AG09309 (cell line): ENCODE data around the gene C12orf60.

Source experiments
- DNase-seq: peaks from one replicate; pipeline ENCODE4 v3.0.0-alpha.2; 2010; ENCODE audit warnings: low read depth
- H3K4me3 ChIP-seq: 2 replicates; pipeline ENCODE4 v1.5.1; 2011; ENCODE audit warnings: mild to moderate bottlenecking, low read depth, low read length, moderate library complexity; ENCODE audit not compliant: control insufficient read depth
- TF ChIP-seq, protein P1 (sequence below): IDR thresholded peaks from 2 replicates; pipeline ENCODE4 v1.5.1; 2011; ENCODE audit warnings: mild to moderate bottlenecking, low read depth, low read length, inconsistent platforms; ENCODE audit not compliant: insufficient read depth, control insufficient read depth; ENCODE audit errors: missing control alignments

C12orf60 gene

DNA sequence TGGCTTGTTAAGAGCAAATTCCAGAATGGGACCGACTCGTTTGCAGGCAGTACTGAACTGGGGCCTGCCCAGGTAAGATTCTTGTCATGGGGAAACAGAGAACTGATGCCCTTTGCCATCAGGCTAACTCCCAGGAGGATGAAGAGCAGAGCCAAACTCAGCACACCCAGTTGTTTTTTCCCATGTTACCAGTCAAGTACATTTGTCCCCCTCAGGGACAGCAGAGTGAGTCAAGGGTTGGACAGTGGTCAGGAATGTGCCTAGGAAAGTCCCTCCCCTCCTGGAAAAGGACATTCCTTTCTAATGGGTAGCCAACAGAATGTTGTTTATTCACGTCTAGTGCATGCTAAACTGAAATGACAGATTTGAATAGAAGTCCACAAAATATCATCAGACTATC lies 38.3 kb downstream of the C12orf60 start:
- no peak for DNase-seq
- TF ChIP-seq, protein P1, sequence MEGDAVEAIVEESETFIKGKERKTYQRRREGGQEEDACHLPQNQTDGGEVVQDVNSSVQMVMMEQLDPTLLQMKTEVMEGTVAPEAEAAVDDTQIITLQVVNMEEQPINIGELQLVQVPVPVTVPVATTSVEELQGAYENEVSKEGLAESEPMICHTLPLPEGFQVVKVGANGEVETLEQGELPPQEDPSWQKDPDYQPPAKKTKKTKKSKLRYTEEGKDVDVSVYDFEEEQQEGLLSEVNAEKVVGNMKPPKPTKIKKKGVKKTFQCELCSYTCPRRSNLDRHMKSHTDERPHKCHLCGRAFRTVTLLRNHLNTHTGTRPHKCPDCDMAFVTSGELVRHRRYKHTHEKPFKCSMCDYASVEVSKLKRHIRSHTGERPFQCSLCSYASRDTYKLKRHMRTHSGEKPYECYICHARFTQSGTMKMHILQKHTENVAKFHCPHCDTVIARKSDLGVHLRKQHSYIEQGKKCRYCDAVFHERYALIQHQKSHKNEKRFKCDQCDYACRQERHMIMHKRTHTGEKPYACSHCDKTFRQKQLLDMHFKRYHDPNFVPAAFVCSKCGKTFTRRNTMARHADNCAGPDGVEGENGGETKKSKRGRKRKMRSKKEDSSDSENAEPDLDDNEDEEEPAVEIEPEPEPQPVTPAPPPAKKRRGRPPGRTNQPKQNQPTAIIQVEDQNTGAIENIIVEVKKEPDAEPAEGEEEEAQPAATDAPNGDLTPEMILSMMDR = no peak
- H3K4me3 ChIP-seq = no peak overlapping the region

DNA sequence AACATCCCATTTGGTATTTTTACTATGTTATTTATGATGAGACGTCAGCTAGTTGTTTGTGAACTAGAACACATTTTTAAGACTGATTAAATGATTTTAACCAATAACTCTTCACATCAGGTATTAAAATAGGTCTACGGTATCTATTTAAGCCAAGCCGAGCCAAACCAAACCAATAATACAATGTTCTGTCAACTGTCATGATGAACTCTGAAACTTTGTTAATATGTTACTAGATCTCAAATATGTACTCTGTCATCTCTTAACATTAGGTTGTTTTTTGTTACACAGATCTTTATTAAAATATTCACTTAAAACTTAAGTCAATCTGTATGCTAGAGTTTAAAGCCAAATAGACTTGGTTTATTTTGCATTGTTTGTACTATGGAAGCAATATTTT lies 38.8 kb downstream of the C12orf60 start:
- no peak overlapping the region for H3K4me3 ChIP-seq
- no peak for DNase-seq
- TF ChIP-seq, protein P1 = no peak

DNA sequence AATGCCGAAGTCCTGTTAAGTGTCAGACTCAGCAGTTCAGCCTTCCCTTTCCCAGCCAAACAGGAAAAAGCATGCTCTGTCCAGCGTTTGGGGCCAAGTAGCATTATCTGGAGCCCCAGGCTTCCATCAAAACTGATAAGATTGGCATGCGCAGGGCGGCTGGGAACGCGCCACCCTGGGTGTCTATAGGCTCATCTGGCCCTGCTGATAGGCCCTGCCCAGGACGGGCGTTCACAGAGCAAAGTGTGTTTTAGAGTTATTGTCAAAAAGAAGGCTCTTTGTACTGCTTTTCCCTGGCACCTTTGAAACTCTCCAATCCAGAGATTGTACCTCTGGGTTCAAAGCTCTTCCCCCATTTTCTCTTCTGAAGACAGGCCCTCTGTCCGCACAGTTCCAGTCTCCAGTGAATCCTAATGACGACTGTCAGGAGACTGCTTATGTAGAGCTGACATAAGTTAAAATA lies 40.0 kb downstream of the C12orf60 start, which contains the start of gene ART4:
TSS of gene ART4 (minus strand) at position 102 of the 463 bp plus-strand sequence. CDS start 413 bp downstream, outside the sequence.
- H3K4me3 ChIP-seq = no peak within 1 kb of the TSS
- TF ChIP-seq, protein P1 = no peak
- DNase-seq = no peak

DNA sequence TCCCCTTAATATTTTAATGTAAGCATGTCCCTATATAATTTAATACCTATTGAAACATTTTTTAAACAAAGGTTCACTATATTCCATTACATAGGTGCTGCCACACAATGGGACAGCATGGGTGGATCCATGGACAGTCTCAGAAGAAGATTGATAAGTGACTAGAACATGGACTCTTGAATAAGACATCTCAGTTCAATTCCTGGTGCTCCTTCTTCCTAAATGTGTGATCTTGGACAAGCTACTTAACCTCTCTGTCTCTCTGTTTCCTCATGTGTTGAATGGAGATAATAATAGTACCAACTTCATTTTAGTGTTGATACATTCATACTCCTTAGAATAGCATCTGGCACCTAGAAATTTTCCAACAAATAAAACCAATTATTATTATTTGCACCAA lies 40.9 kb downstream of the C12orf60 start:
- TF ChIP-seq, protein P1 = no peak
- no peak for DNase-seq
- no peak overlapping the region for H3K4me3 ChIP-seq

DNA sequence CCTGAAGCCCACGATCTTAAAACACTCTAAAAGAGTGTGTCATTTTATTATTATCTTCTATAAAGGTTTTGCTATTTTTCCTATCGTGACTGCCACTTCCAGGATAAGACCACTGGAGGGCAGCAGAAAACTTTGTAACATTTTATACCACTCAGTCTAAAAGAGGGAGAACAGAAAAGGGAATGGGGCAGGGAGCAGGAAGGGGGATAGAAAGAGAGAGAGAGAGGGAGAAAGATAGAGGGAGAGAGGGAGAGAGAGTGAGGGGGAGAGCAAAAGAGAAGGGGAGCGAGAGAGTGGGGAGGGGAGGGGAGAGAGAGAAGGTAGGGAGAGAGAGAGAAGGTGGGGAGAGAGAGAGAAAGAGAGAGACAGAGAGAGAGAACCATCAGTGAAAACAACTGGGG lies 41.9 kb downstream of the C12orf60 start:
- DNase-seq = no peak
- TF ChIP-seq, protein P1 = peak; percentile 67
- no peak overlapping the region for H3K4me3 ChIP-seq

DNA sequence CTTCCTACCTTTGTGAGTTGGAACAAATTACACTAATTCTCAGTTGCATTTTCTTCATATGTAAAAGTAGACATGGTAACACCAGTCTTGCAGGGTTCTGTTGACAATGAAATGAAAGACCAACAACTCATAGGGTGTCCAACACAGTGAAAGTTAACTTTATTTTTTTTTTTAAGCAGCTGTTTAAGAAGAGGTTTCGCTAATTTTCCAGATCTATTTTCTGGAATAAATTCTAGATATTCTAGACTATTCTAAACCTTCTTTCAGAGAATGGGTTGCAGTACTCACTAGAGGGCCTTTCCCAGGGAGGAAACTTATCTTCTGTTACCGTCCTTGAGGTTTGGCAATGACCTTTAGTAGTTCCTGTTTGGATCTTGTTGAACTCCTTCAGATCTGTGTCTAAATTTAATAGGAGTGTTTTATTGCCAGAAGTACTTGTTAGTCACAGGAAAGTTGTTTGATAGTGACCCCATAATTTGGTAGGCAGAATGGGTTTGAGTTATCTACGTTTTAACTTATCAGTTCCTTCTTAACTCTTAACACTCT lies 42.6 kb downstream of the C12orf60 start:
- DNase-seq = no peak
- TF ChIP-seq, protein P1 = no peak
- no peak overlapping the region for H3K4me3 ChIP-seq
